IMR-90 (cell line): ENCODE measurements around the gene NEUROG3. TPM values are rescaled to one million over a fixed set of nuclear protein-coding genes. Genes with fewer than 3 reads are reported as not detected.

Experiments used
- ATAC-seq: fragments of 200-7000 bp; cut with Tn5 transposase; 2 replicates; pipeline ENCODE4 v1.9.1; 2020; ENCODE audit warnings: low read depth, mild to moderate bottlenecking, moderate library complexity
- BruUV-seq: library from RNA; stranded (reverse); fragments of 400-500 nt; replicated peaks from 2 replicates; lab custom pipeline; 2021; lab: Mats Ljungman, UMichigan
- CTCF ChIA-PET: fragments of 300-600 bp; formaldehyde crosslinking; extraction: SDS; loops from one replicate; lab custom pipeline; 2021; ENCODE audit warnings: antibody characterized with exemption; lab: Yijun Ruan, JAX
- POLR2A ChIA-PET: fragments of 300-600 bp; sonication (Branson Sonifier 250); formaldehyde crosslinking; loops from one replicate; lab custom pipeline; 2022; ENCODE audit warnings: antibody characterized with exemption; ENCODE audit not compliant: unreplicated experiment; lab: Charles Lee
- DNase-seq: peaks from one replicate; pipeline ENCODE4 v3.0.0; 2013
- H2AFZ ChIP-seq: replicated peaks from 2 replicates; pipeline ENCODE3; 2013; ENCODE audit warnings: low read length, mild to moderate bottlenecking; ENCODE audit not compliant: poor library complexity
- H2AK5ac ChIP-seq: 2 replicates; pipeline ENCODE4 v1.6.1; 2013; ENCODE audit warnings: low read depth, low read length, inconsistent platforms
- H2AK9ac ChIP-seq: replicated peaks from 2 replicates; pipeline ENCODE3; 2013; ENCODE audit warnings: mild to moderate bottlenecking, low read depth, low read length, moderate library complexity; ENCODE audit not compliant: poor library complexity
- H2BK120ac ChIP-seq: 2 replicates; pipeline ENCODE4 v1.6.1; 2013; ENCODE audit warnings: low read depth, low read length, inconsistent platforms
- H2BK15ac ChIP-seq: 3 replicates; pipeline ENCODE4 v1.6.1; 2013; ENCODE audit warnings: low read depth, low read length, inconsistent platforms
- H2BK20ac ChIP-seq: 2 replicates; pipeline ENCODE4 v1.6.1; 2013; ENCODE audit warnings: low read depth, mild to moderate bottlenecking, inconsistent platforms, low read length, moderate library complexity
- H2BK5ac ChIP-seq: 2 replicates; pipeline ENCODE4 v1.6.1; 2013; ENCODE audit warnings: mild to moderate bottlenecking, low read depth, low read length, inconsistent platforms; ENCODE audit not compliant: poor library complexity, severe bottlenecking
- H3K14ac ChIP-seq: replicated peaks from 2 replicates; pipeline ENCODE4 v1.6.1; 2013; ENCODE audit warnings: low read depth, low read length, inconsistent platforms
- H3K18ac ChIP-seq: 2 replicates; pipeline ENCODE4 v1.6.1; 2013; ENCODE audit warnings: low read depth, low read length, control low read depth
- H3K23ac ChIP-seq: 2 replicates; pipeline ENCODE4 v1.6.1; 2013; ENCODE audit warnings: low read depth, low read length, inconsistent platforms
- H3K27ac ChIP-seq: 2 replicates; pipeline ENCODE4 v1.5.1; 2013; ENCODE audit warnings: mild to moderate bottlenecking, control low read depth, low read length; ENCODE audit not compliant: insufficient read depth
- H3K27me3 ChIP-seq: 2 replicates; pipeline ENCODE4 v1.6.1; 2013; ENCODE audit warnings: low read length; ENCODE audit not compliant: control insufficient read depth, insufficient read depth
- H3K36me3 ChIP-seq: 2 replicates; pipeline ENCODE4 v1.6.1; 2013; ENCODE audit warnings: low read length, mixed read lengths; ENCODE audit not compliant: control insufficient read depth, insufficient read depth
- H3K4ac ChIP-seq: 2 replicates; pipeline ENCODE4 v1.6.1; 2013; ENCODE audit warnings: low read depth, low read length, inconsistent platforms
- H3K4me1 ChIP-seq: 2 replicates; pipeline ENCODE4 v1.6.1; 2013; ENCODE audit warnings: low read length, mixed read lengths; ENCODE audit not compliant: control insufficient read depth, insufficient read depth
- H3K4me2 ChIP-seq: 2 replicates; pipeline ENCODE4 v1.6.1; 2013; ENCODE audit warnings: low read depth, mild to moderate bottlenecking, control low read depth, low read length, moderate library complexity
- H3K4me3 ChIP-seq: 2 replicates; pipeline ENCODE4 v1.5.1; 2013; ENCODE audit warnings: low read depth, mild to moderate bottlenecking, control low read depth, low read length, moderate library complexity; ENCODE audit not compliant: insufficient read depth
- H3K56ac ChIP-seq: 2 replicates; pipeline ENCODE4 v1.6.1; 2013; ENCODE audit warnings: low read length, inconsistent platforms; ENCODE audit not compliant: insufficient read depth; ENCODE audit errors: extremely low read depth
- H3K79me1 ChIP-seq, 2 experiments: 2 replicates each; pipeline ENCODE4 v1.6.1; 2013; ENCODE audit warnings: low read length in 2 of 2, inconsistent platforms in 1 of 2, low read depth in 1 of 2
- H3K9ac ChIP-seq: 2 replicates; pipeline ENCODE4 v1.6.1; 2013; ENCODE audit warnings: low read depth, low read length, control low read depth
- H3K9me1 ChIP-seq: 2 replicates; pipeline ENCODE4 v1.6.1; 2013; ENCODE audit warnings: low read length, inconsistent platforms; ENCODE audit not compliant: insufficient read depth
- H3K9me3 ChIP-seq: 2 replicates; pipeline ENCODE4 v1.6.1; 2013; ENCODE audit warnings: low read length; ENCODE audit not compliant: control insufficient read depth, insufficient read depth
- H4K20me1 ChIP-seq: 2 replicates; pipeline ENCODE4 v1.6.1; 2013; ENCODE audit warnings: low read length, inconsistent platforms; ENCODE audit not compliant: insufficient read depth
- H4K5ac ChIP-seq: 2 replicates; pipeline ENCODE4 v1.6.1; 2013; ENCODE audit warnings: mild to moderate bottlenecking, low read depth, low read length, control low read depth
- H4K8ac ChIP-seq, 2 experiments: 2 replicates each; pipeline ENCODE4 v1.6.1; 2013; ENCODE audit warnings: low read depth in 2 of 2, low read length in 2 of 2, control low read depth in 1 of 2, inconsistent platforms in 1 of 2
- H4K91ac ChIP-seq: 2 replicates; pipeline ENCODE4 v1.6.1; 2013; ENCODE audit warnings: low read depth, low read length, inconsistent platforms; ENCODE audit not compliant: insufficient read depth
- CEBPB ChIP-seq: IDR thresholded peaks from 2 replicates; pipeline ENCODE4 v1.6.1; 2012; ENCODE audit warnings: low read depth, low read length, improper control_type of control experiment
- CTCF ChIP-seq: conservative IDR thresholded peaks from 2 replicates; pipeline ENCODE4 v1.5.1; 2012; ENCODE audit warnings: mild to moderate bottlenecking, low read depth, low read length, improper control_type of control experiment
- ELK1 ChIP-seq: fragments of 150-350 bp; IDR thresholded peaks from 2 replicates; pipeline ENCODE4 v1.6.1; 2016; ENCODE audit warnings: low read depth, mild to moderate bottlenecking, low read length, moderate library complexity, borderline replicate concordance
- FOS ChIP-seq: fragments of 150-350 bp; IDR thresholded peaks from 2 replicates; pipeline ENCODE4 v1.6.1; 2016; ENCODE audit warnings: low read depth, low read length
- MAFK ChIP-seq: IDR thresholded peaks from 2 replicates; pipeline ENCODE4 v1.6.1; 2012; ENCODE audit warnings: low read depth, low read length, improper control_type of control experiment
- MXI1 ChIP-seq: IDR thresholded peaks from 2 replicates; pipeline ENCODE4 v1.6.1; 2012; ENCODE audit warnings: low read depth, mild to moderate bottlenecking, low read length, moderate library complexity, borderline replicate concordance
- POLR2A ChIP-seq: IDR thresholded peaks from 2 replicates; pipeline ENCODE4 v1.6.1; 2012; ENCODE audit warnings: mild to moderate bottlenecking, low read depth, low read length
- RCOR1 ChIP-seq: IDR thresholded peaks from 2 replicates; pipeline ENCODE4 v1.6.1; 2012; ENCODE audit warnings: mild to moderate bottlenecking, low read length, improper control_type of control experiment; ENCODE audit not compliant: insufficient replicate concordance
- RFX5 ChIP-seq: IDR thresholded peaks from 2 replicates; pipeline ENCODE4 v1.8.0; 2012; ENCODE audit warnings: low read depth, mild to moderate bottlenecking, low read length, moderate library complexity
- SMC3 ChIP-seq: fragments of 150-350 bp; IDR thresholded peaks from 2 replicates; pipeline ENCODE4 v1.6.1; 2016; ENCODE audit warnings: low read depth, mild to moderate bottlenecking, antibody characterized with exemption, low read length, moderate library complexity
- USF2 ChIP-seq: fragments of 150-350 bp; IDR thresholded peaks from 2 replicates; pipeline ENCODE4 v1.6.1; 2017; ENCODE audit warnings: mild to moderate bottlenecking, antibody characterized with exemption, low read length, low read depth
- WGBS, 2 experiments: methylation state at CpG; one replicate each; pipeline versions ENCODE4 v1.1.5 to v1.1.7; 2013; ENCODE audit warnings: missing lambda C conversion rate in 2 of 2; ENCODE audit not compliant: insufficient read length in 1 of 2; ENCODE audit errors: extremely low coverage in 2 of 2; 5-methylcytosine and 5-hydroxymethylcytosine counted together
- dilution Hi-C: fragments of 300-500 bp; cut with HindIII; formaldehyde crosslinking; loops from one replicate; pipeline ENCODE4 v1.14.3; 2018; ENCODE audit warnings: low sequenced_read_pairs; ENCODE audit not compliant: unreplicated experiment
- in situ Hi-C: fragments of 300-500 bp; cut with MboI; formaldehyde crosslinking; loops from 3 replicates; pipeline ENCODE4 v1.14.3; 2019; ENCODE audit warnings: low sequenced_read_pairs, inconsistent platforms, mixed read lengths
- intact Hi-C: fragments of 100-400 bp; cut with micrococcal nuclease; formaldehyde crosslinking; loops from 2 replicates; pipeline ENCODE4 v1.10.0; 2022
- polyA plus RNA-seq, 3 experiments: library from polyadenylated mRNA; depleted of rRNA; stranded (reverse); fragments of >200 nt; gene quantifications; 2 replicates each; pipeline ENCODE4 v1.2.3, GENCODE V29; 2012; ENCODE audit warnings: low replicate concordance in 1 of 3
- total RNA-seq: library from RNA; depleted of rRNA; stranded (reverse); fragments of >200 nt; gene quantifications from 2 replicates; pipeline ENCODE4 v1.2.3, GENCODE V29; 2012

Gene NEUROG3
- total and polyA plus RNA-seq, 2 of the 4 experiments (the other 2 are of a cell fraction) = not detected

- no peak for TF ChIP-seq RFX5
- no peak for TF ChIP-seq POLR2A
These were observed 815 bp downstream of the NEUROG3 start (continued) for GRCh38 chr10:69572159-69573055.

GRCh38 chr10:69571618-69572158 is 1.5 kb downstream of the NEUROG3 start:
- in situ Hi-C loops (no loop called here), dilution Hi-C loops (no loop called here), intact Hi-C loops (no loop called here)
- 0% methylated on average over 7 of the region's 25 CpGs; no CpG with 5 or more reads in 1 of the 2 experiments for WGBS, 2 experiments
- no peak overlapping the region for H3K18ac ChIP-seq
- no peaks in the 10 kb centered on the region for H3K79me1 ChIP-seq
- H3K9me1 ChIP-seq = no peaks in the 10 kb centered on the region
- H4K5ac ChIP-seq = no peak overlapping the region
- H3K56ac ChIP-seq = no peak overlapping the region
- H3K23ac ChIP-seq = no peak overlapping the region
- no peak overlapping the region for H4K8ac ChIP-seq
- H3K4me1 ChIP-seq = no peaks in the 10 kb centered on the region
- H3K4me2 ChIP-seq = no peak overlapping the region
- no TSS peak for BruUV-seq
- H2AK5ac ChIP-seq = no peak overlapping the region
- no peak overlapping the region for H2AK9ac ChIP-seq
- H3K4me3 ChIP-seq = no peak overlapping the region
- POLR2A ChIA-PET = no interaction called here
- no peak overlapping the region for H3K9ac ChIP-seq
- no peak overlapping the region for H2BK120ac ChIP-seq
- H3K27me3 ChIP-seq = peaks cover 85% of the 10 kb centered on the region
- no peak overlapping the region for H2BK15ac ChIP-seq
- H2AFZ ChIP-seq = no peak overlapping the region
- H4K20me1 ChIP-seq = no peaks in the 10 kb centered on the region; the same call in 1 of the 2 replicates
- no peak overlapping the region for H3K4ac ChIP-seq
- DNase-seq (no peak), ATAC-seq (no peak)
- no peak overlapping the region for H2BK5ac ChIP-seq
- no peak overlapping the region for H3K14ac ChIP-seq
- H3K9me3 ChIP-seq = peaks cover 1% of the 10 kb centered on the region; the same call in 1 of the 2 replicates
- H2BK20ac ChIP-seq = no peak overlapping the region
- no peaks in the 10 kb centered on the region for H3K36me3 ChIP-seq
- CTCF ChIA-PET = no interaction called here
- H4K91ac ChIP-seq = no peak overlapping the region
- H3K27ac ChIP-seq = no peak overlapping the region
- no peak for TF ChIP-seq RFX5
- no peak for TF ChIP-seq RCOR1
- TF ChIP-seq POLR2A = no peak
- no peak for TF ChIP-seq USF2
- no peak for TF ChIP-seq CTCF
- TF ChIP-seq MAFK = no peak
- no peak for TF ChIP-seq MXI1
- TF ChIP-seq FOS = no peak
- TF ChIP-seq CEBPB = no peak
- TF ChIP-seq SMC3 = no peak
- no peak for TF ChIP-seq ELK1
